GM18517 (cell line): ENCODE data around the gene NUDT16L1.
"Not testable (repeated sequence)": the region's sequence is repeated elsewhere in the genome, so short reads cannot be mapped to it uniquely, and the experiment has no call there.

Experiments used
- ATAC-seq: cut with Tn5 transposase; IDR thresholded peaks from one replicate; pipeline ENCODE4 v1.9.1; 2021; ENCODE audit warnings: mild to moderate bottlenecking, moderate library complexity; ENCODE audit not compliant: unreplicated experiment

Gene NUDT16L1

GRCh38 chr16:4693296-4693955 lies at the start of gene NUDT16L1:
TSS of gene NUDT16L1 (plus strand) at chr16:4693562. CDS start at chr16:4693727, 165 bp downstream.
- peak; percentile 89 for ATAC-seq

GRCh38 chr16:4646773-4647643 lies 46.4 kb upstream of the NUDT16L1 start:
- ATAC-seq, result no peak

GRCh38 chr16:4647644-4647980 lies 45.8 kb upstream of the NUDT16L1 start:
- ATAC-seq, result no peak

- no peak for ATAC-seq
Measured at GRCh38 chr16:4648917-4649316, 44.4 kb upstream of the NUDT16L1 start.

- ATAC-seq, result no peak
Measured at GRCh38 chr16:4649744-4650442, 43.5 kb upstream of the NUDT16L1 start.

GRCh38 chr16:4650443-4651074 lies 42.8 kb upstream of the NUDT16L1 start:
- ATAC-seq, result not testable (repeated sequence)

GRCh38 chr16:4651827-4652226 lies 41.5 kb upstream of the NUDT16L1 start:
- no peak for ATAC-seq

- ATAC-seq, result no peak
Measured at GRCh38 chr16:4652561-4652960, 40.8 kb upstream of the NUDT16L1 start.

GRCh38 chr16:4654011-4654963 lies 39.1 kb upstream of the NUDT16L1 start:
- no peak for ATAC-seq

- no peak for ATAC-seq
Measured at GRCh38 chr16:4654964-4655590, 38.3 kb upstream of the NUDT16L1 start.

GRCh38 chr16:4655801-4656200 lies 37.6 kb upstream of the NUDT16L1 start:
- no peak for ATAC-seq

GRCh38 chr16:4656221-4656620 lies 37.1 kb upstream of the NUDT16L1 start:
- ATAC-seq, result no peak

GRCh38 chr16:4656695-4657686 lies 36.4 kb upstream of the NUDT16L1 start:
- no peak for ATAC-seq

- no peak for ATAC-seq
Measured at GRCh38 chr16:4659363-4660353, 33.7 kb upstream of the NUDT16L1 start.

- no peak for ATAC-seq
Measured at GRCh38 chr16:4660454-4661007, 32.8 kb upstream of the NUDT16L1 start.

- no peak for ATAC-seq
Measured at GRCh38 chr16:4661661-4662060, 31.7 kb upstream of the NUDT16L1 start.

GRCh38 chr16:4663465-4663776 lies 29.9 kb upstream of the NUDT16L1 start:
- no peak for ATAC-seq
